Measurements from ENCODE around the gene ZNF846.
"Not testable (repeated sequence)": the region's sequence is repeated elsewhere in the genome, so short reads cannot be mapped to it uniquely, and the experiment has no call there.

The ZNF846 gene

GRCh38 chr19:9782338-9782737, 13.8 kb upstream of the ZNF846 start:
- DNase-seq: no peak

- DNase-seq: no peak
These were observed 10.7 kb downstream of the ZNF846 start for GRCh38 chr19:9757544-9758501.

- DNase-seq: no peak
These were observed 15.7 kb downstream of the ZNF846 start for GRCh38 chr19:9752701-9753443.

DNA sequence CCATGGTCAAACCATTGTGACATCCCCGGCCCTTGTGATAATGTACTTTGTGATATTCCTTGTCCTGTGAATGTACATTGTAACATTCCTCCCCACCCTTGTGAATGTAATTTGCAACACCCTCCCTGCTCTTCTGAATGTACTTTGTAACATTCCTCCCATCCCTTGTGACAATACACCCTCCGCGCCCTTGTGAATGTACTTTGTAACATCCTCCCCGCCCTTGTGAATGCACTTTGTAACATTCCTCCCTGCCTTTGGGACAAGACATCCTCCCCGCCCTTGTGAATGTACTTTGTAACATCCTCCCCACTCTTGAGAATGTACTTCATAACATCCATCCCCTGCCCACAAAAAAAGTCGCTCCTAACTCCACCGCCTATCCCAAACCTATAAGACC, 17.1 kb downstream of the ZNF846 start:
- DNase-seq: no peak

GRCh38 chr19:9741476-9742171, 26.9 kb downstream of the ZNF846 start:
- DNase-seq: no peak

DNA sequence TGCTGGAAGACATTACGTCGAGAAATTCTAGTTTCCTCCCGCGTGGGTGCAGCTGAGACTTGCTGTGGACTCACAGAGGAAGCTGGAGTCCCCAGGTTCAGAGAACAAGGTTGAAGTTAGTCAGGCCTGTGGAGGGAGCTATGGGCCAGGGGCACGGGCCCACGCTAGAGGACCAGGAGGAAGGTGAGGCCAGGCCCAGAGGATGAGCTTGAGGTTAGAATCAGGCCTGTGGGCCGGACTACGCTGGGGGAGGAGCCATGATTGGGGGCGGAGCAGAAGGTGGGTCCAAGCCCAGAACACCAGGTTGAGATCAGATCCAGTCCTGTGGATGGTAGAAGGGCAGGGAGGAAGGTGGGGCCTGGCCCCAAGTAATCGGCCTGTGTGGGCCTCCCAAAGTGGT, 32.6 kb downstream of the ZNF846 start:
- DNase-seq: no peak

- not testable (repeated sequence) for DNase-seq
These were observed 38.5 kb downstream of the ZNF846 start for GRCh38 chr19:9730056-9730455.

DNA sequence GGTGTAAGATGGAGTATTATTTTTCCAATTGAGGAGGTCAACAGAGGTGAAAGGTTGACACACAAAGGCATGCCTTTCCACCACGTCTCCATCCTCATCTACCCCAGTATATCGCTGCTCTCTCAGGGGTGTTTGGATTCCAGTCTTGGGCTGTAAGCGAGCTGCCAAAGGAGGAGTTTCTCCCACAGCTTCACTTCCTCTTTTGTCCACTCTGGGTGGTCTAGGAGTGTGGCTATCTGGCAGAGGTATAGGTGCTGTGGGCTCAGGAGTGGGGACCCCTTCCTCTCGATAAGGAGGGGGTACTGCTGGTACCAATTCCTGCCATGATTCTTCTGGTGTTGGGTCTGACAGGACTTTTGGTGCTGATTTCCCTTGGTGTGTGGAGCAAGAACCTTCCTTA, 39.4 kb downstream of the ZNF846 start:
- no peak for DNase-seq

- no peak for DNase-seq
These were observed 40.9 kb downstream of the ZNF846 start for GRCh38 chr19:9727644-9728043.

DNA sequence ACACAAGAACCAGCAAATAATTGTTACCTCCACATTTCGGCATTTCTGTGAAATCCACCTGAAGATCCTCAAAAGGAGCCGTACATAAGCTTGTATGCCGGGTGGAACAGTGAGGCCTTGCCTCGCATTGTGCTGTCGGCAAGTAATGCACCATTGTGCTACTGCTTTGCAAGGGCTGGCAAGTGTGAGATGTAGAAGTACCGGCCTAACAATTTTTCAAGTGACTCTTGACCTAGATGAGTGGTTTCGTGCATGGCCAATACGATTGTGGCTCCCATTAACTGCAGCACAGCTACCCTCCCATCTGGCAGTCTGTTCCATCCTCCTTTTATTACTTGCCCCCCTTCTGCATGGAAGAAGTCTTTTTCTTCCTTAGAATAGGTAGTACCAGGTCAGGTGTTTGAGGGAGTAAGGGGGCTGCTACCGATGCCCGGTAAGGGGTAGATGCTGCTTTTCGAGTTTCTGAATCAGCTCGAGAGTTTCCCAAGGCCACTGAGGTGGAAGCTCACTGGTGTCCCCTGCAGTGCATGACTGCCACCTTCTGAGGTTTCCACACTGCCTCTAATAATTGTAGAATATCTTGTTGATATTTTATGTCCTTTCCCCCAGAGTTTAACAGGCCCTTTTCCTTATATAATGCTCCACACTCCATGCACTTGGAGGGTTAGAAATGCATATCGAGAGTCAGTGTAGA, 42.9 kb downstream of the ZNF846 start:
- DNase-seq: not testable (repeated sequence)

- no peak for DNase-seq
These were observed 44.4 kb downstream of the ZNF846 start for GRCh38 chr19:9724157-9724556.

DNA sequence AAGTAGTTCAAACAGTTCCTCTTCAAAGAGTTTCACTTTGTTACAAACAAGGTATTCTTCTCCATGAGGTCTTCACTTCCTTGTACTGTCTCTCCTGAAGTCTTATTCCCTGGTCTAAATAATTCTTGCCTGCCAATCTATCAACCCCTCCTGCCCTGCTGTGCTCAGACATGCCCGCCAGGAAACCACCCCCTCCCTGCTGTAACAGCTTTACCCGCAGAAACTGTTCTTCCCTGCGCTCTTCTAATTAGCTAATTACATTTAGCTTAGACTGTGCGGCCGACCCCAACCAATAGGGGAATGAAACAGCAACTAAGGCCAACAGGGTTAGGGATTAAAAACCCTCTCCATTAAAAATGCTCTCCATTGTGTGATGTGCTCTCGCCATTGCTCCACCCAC, 46.7 kb downstream of the ZNF846 start:
- DNase-seq: no peak

DNA sequence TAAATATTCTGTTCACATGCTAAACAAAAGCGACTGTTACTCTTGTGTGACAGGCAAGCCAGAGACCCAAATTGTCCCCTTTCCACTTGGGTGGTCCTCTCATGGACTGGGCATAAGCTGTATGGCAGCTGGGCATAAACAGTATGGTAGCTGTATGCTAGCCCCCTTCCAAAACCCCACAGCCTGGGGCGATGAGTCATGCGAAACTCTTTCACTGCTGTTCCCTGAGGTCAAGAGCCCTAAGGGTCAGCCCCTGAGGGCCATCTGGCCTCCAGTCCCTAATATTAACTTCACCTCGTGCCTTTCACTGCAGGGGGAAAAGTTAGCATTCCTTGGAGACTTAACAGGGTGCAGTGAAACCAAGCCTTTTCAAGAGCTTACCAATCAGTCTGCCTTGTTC, 48.0 kb downstream of the ZNF846 start:
- DNase-seq: no peak

GRCh38 chr19:9711815-9712214, 56.7 kb downstream of the ZNF846 start:
- no peak for DNase-seq

GRCh38 chr19:9709305-9709704, 59.2 kb downstream of the ZNF846 start:
- no peak for DNase-seq

GRCh38 chr19:9705836-9706235, 62.7 kb downstream of the ZNF846 start:
- no peak for DNase-seq

GRCh38 chr19:9702186-9702585, 66.4 kb downstream of the ZNF846 start:
- DNase-seq: no peak
